CD14-positive monocyte (primary cell): ENCODE data around the gene CARM1. TPM values are rescaled to one million over a fixed set of nuclear protein-coding genes. Genes with fewer than 3 reads are reported as not detected.
"Not testable (repeated sequence)": the region's sequence is repeated elsewhere in the genome, so short reads cannot be mapped to it uniquely, and the experiment has no call there.

Experiments
- DNase-seq, 3 donors: peaks; one replicate each; pipeline ENCODE4 v3.0.0-alpha.2; 2011 to 2022
- H2AFZ ChIP-seq: 2 replicates; pipeline ENCODE4 v1.6.0; 2012; ENCODE audit warnings: mild to moderate bottlenecking, low read depth, low read length, inconsistent platforms; ENCODE audit not compliant: insufficient read depth, poor library complexity, severe bottlenecking
- H3K27ac ChIP-seq, 2 donors: 1 replicate in 1 of 2; 2 replicates in 1 of 2; pipeline ENCODE4 v1.5.1; 2012 to 2013; ENCODE audit warnings: low read length in 2 of 2, control low read depth in 1 of 2, inconsistent platforms in 1 of 2, low read depth in 1 of 2, mild to moderate bottlenecking in 1 of 2
- H3K27me3 ChIP-seq, 2 donors: one replicate each; pipeline versions ENCODE4 v1.6.0 to v1.6.1; 2011 to 2013; ENCODE audit warnings: low read length in 2 of 2; ENCODE audit not compliant: control insufficient read depth in 2 of 2, insufficient read depth in 2 of 2
- H3K36me3 ChIP-seq, 2 donors: replicated peaks in 1 of 2; 1 replicate in 1 of 2; 2 replicates in 1 of 2; pipeline versions ENCODE4 v1.5.1 to v1.6.1; 2012 to 2013; ENCODE audit warnings: low read length in 2 of 2, control low read depth in 1 of 2, inconsistent platforms in 1 of 2, mild to moderate bottlenecking in 1 of 2; ENCODE audit not compliant: insufficient read depth in 2 of 2, control insufficient read depth in 1 of 2
- H3K4me1 ChIP-seq, 2 donors: 1 replicate in 1 of 2; 2 replicates in 1 of 2; pipeline versions ENCODE4 v1.5.1 to v1.6.1; 2012 to 2013; ENCODE audit warnings: low read length in 2 of 2, control low read depth in 1 of 2, inconsistent platforms in 1 of 2, mild to moderate bottlenecking in 1 of 2, moderate library complexity in 1 of 2; ENCODE audit not compliant: insufficient read depth in 2 of 2, control insufficient read depth in 1 of 2
- H3K4me2 ChIP-seq: replicated peaks from 2 replicates; pipeline ENCODE3; 2012; ENCODE audit warnings: low read length, moderate library complexity, mild to moderate bottlenecking; ENCODE audit not compliant: poor library complexity, severe bottlenecking; ENCODE audit errors: extremely low read depth
- H3K4me3 ChIP-seq, 3 experiments: fragments of 200-600 bp in 1 of 3; sonication (generic) in 1 of 3; replicated peaks in 1 of 3; 1 replicate in 2 of 3; 2 replicates in 1 of 3; pipeline ENCODE4 v1.5.1; 2011 to 2013; ENCODE audit warnings: low read length in 3 of 3, mild to moderate bottlenecking in 3 of 3, control low read depth in 2 of 3, low read depth in 2 of 3, inconsistent platforms in 1 of 3, moderate library complexity in 1 of 3
- H3K79me2 ChIP-seq: 2 replicates; pipeline ENCODE4 v1.6.0; 2012; ENCODE audit warnings: mild to moderate bottlenecking, control low read depth, inconsistent platforms, low read length, moderate library complexity; ENCODE audit not compliant: insufficient read depth
- H3K9ac ChIP-seq: 2 replicates; pipeline ENCODE4 v1.6.0; 2017; ENCODE audit warnings: low read length, mild to moderate bottlenecking; ENCODE audit not compliant: insufficient read depth, poor library complexity, severe bottlenecking
- H3K9me3 ChIP-seq, 2 donors: replicated peaks in 1 of 2; 1 replicate in 1 of 2; 2 replicates in 1 of 2; pipeline versions ENCODE4 v1.5.1 to v1.6.1; 2012 to 2013; ENCODE audit warnings: low read length in 2 of 2, control low read depth in 1 of 2; ENCODE audit not compliant: control insufficient read depth in 1 of 2, insufficient read depth in 1 of 2
- H4K20me1 ChIP-seq: 2 replicates; pipeline ENCODE4 v1.6.0; 2012; ENCODE audit warnings: mild to moderate bottlenecking, low read length, control low read depth, moderate library complexity; ENCODE audit not compliant: insufficient read depth
- H3K27ac Mint-ChIP-seq, 7 donors: one replicate each; pipeline ENCODE4 v1.8.0; 2020; ENCODE audit warnings: mild to moderate bottlenecking in 7 of 7, mixed read lengths in 7 of 7, moderate library complexity in 6 of 7, inconsistent platforms in 2 of 7
- H3K27me3 Mint-ChIP-seq, 3 donors: one replicate each; pipeline ENCODE4 v1.8.0; 2021 to 2022; ENCODE audit warnings: low read depth in 3 of 3, mild to moderate bottlenecking in 3 of 3, mixed read lengths in 3 of 3, moderate library complexity in 3 of 3, inconsistent platforms in 1 of 3
- H3K36me3 Mint-ChIP-seq, 2 donors: one replicate each; pipeline ENCODE4 v1.8.0; 2020; ENCODE audit warnings: mixed read lengths in 2 of 2, inconsistent platforms in 1 of 2, mild to moderate bottlenecking in 1 of 2
- H3K4me1 Mint-ChIP-seq: one replicate; pipeline ENCODE4 v1.8.0; 2020; ENCODE audit warnings: mild to moderate bottlenecking, mixed read lengths
- H3K4me3 Mint-ChIP-seq, 2 donors: one replicate each; pipeline ENCODE4 v1.8.0; 2020; ENCODE audit warnings: mild to moderate bottlenecking in 2 of 2, mixed read lengths in 2 of 2, moderate library complexity in 1 of 2
- H3K9me3 Mint-ChIP-seq, 7 donors: one replicate each; pipeline ENCODE4 v1.8.0; 2020 to 2022; ENCODE audit warnings: mixed read lengths in 7 of 7, mild to moderate bottlenecking in 6 of 7, moderate library complexity in 6 of 7, inconsistent platforms in 2 of 7
- WGBS: methylation state at CpG from one replicate; pipeline ENCODE4 v1.1.5; 2013; ENCODE audit warnings: missing lambda C conversion rate; ENCODE audit not compliant: insufficient coverage; 5-methylcytosine and 5-hydroxymethylcytosine counted together
- intact Hi-C, 2 donors: fragments of 100-400 bp; cut with micrococcal nuclease; formaldehyde crosslinking; loops; one replicate each; pipeline versions ENCODE4 v1.15.0 to v1.15.1; 2023
- polyA plus RNA-seq, 3 donors: library from polyadenylated mRNA; depleted of rRNA in 1 of 3; unstranded in 2 of 3; stranded (reverse) in 1 of 3; fragments of 300-500 nt in 2 of 3; fragments of >200 nt in 1 of 3; fragmentation: Illumina TruSeq in 2 of 3; gene quantifications; 1 replicate in 2 of 3; 2 replicates in 1 of 3; pipeline ENCODE4 v1.2.3, GENCODE V29; 2012 to 2021
- TF ChIP-seq, protein P1 (sequence below): fragments of 200-600 bp; IDR thresholded peaks from one replicate; pipeline ENCODE4 v1.8.0; 2022; ENCODE audit warnings: antibody characterized with exemption, mild to moderate bottlenecking

CARM1 gene
- polyA plus RNA-seq, 3 donors = 0.17 to 26.3 (median 0.29) TPM

DNA sequence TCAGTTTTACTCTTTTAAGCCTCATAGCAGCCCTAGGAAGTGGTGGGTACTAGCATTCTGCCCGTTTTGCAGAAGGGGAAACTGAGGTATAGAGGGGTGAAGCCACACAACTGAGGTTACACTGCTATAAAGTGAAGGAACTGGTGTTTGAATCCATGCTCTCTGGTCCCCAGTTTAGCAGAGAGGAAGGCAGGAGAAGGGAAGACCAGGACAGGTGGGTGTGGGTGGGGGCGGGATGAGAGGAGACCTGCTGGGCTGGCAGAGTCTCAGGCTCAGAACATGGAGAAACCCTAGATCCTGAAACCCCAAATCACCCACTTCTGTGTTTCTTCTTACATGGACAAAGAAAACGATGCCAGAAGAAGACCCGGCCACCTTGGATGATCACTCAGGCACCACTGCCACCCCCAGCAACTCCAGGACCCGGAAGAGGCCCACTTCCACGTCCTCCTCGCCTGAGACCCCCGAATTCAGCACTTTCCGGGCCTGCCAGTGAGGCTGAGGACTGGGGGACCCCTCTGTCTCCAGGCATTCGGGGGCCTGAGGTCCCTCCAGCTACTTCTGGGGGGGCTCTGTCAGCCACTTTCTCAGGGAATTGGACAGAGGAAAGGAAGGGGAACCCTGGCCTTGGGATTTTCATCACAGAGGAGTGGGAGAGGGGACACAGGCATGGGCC, 2.3 kb upstream of the CARM1 start:
- peaks cover 25% of the 10 kb centered on the region for H4K20me1 ChIP-seq
- H3K79me2 ChIP-seq = peaks cover 25% of the 10 kb centered on the region
- no peak overlapping the region for H3K4me3 Mint-ChIP-seq
- peaks cover 46% of the 10 kb centered on the region for H3K4me1 Mint-ChIP-seq
- H3K4me3 ChIP-seq = no peak overlapping the region
- H3K36me3 ChIP-seq = peaks cover 14 to 21% of the 10 kb centered on the region in 2 donors
- H3K36me3 Mint-ChIP-seq = peaks cover 30 to 45% of the 10 kb centered on the region in 2 donors
- WGBS = 93% methylated on average over 8 of the region's 10 CpGs
- TF ChIP-seq, protein P1, sequence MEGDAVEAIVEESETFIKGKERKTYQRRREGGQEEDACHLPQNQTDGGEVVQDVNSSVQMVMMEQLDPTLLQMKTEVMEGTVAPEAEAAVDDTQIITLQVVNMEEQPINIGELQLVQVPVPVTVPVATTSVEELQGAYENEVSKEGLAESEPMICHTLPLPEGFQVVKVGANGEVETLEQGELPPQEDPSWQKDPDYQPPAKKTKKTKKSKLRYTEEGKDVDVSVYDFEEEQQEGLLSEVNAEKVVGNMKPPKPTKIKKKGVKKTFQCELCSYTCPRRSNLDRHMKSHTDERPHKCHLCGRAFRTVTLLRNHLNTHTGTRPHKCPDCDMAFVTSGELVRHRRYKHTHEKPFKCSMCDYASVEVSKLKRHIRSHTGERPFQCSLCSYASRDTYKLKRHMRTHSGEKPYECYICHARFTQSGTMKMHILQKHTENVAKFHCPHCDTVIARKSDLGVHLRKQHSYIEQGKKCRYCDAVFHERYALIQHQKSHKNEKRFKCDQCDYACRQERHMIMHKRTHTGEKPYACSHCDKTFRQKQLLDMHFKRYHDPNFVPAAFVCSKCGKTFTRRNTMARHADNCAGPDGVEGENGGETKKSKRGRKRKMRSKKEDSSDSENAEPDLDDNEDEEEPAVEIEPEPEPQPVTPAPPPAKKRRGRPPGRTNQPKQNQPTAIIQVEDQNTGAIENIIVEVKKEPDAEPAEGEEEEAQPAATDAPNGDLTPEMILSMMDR = no peak
- intact Hi-C loops = loop anchor here in 1 of 2 donors (5.0 kb wide), 1 partner anchor 87 kb away; no protein-coding TSS in a partner anchor
- peak overlapping the region in 4 of 7 donors; percentile 36 to 81 (median 66) for H3K27ac Mint-ChIP-seq
- peak overlapping the region; percentile 17 to 23 for H3K27ac ChIP-seq
- H2AFZ ChIP-seq = no peak overlapping the region
- peaks cover 48 to 67% of the 10 kb centered on the region in 2 donors for H3K4me1 ChIP-seq
- no peak for DNase-seq
- H3K9me3 ChIP-seq = no peaks in the 10 kb centered on the region
- peaks cover 0 to 8% of the 10 kb centered on the region in 2 donors for H3K27me3 ChIP-seq
- no peak overlapping the region for H3K9ac ChIP-seq
- no peak overlapping the region for H3K4me2 ChIP-seq
- H3K27me3 Mint-ChIP-seq = peaks cover 7 to 9% (median 7%) of the 10 kb centered on the region in 3 donors
- peaks cover 0 to 2% (median 0%) of the 10 kb centered on the region in 7 donors for H3K9me3 Mint-ChIP-seq

DNA sequence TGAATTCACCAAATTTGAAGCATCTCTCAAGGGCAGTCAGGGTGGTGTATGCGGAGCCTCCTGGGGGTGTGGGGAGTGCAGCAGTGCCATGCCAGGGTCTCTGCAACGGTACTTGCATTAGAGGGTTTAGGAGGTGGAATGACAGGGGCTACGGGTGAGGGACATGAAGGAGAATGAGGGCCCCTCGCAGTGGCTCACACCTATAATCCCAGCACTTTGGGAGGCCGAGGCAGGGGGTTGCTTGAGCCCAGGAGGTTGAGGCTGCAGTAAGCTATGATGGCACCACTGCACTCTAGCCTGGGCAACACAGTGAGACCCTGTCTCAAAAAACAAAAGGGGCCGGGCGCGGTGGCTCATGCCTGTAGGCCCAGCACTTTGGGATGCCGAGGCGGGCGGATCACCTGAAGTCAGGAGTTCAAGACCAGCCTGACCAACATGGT, 1.5 kb upstream of the CARM1 start:
- Histone ChIP-seq H3K79me2 (peaks cover 25% of the 10 kb centered on the region), H3K27ac (peak overlapping the region in 1 of 2 donors; percentile 23), H3K4me1 (peaks cover 40 to 59% of the 10 kb centered on the region in 2 donors), H4K20me1 (peaks cover 16% of the 10 kb centered on the region), H3K36me3 (peaks cover 14 to 20% of the 10 kb centered on the region in 2 donors)
- H3K27me3 Mint-ChIP-seq, H3K4me3 ChIP-seq, H3K9me3 Mint-ChIP-seq, H2AFZ ChIP-seq, DNase-seq, H3K9ac ChIP-seq, H3K9me3 ChIP-seq, H3K4me2 ChIP-seq, H3K27me3 ChIP-seq, H3K4me3 Mint-ChIP-seq: not testable (repeated sequence)
- H3K4me1 Mint-ChIP-seq = peaks cover 40% of the 10 kb centered on the region
- intact Hi-C loops = loop anchor here (5.0 to 10.0 kb wide), 3 partner anchors 33 to 88 kb away; partner anchors contain the start of genes TIMM29 (in 1 of the 2), TMED1 (in 1 of the 2) and YIPF2 (in 1 of the 2)
- H3K27ac Mint-ChIP-seq = peak overlapping the region; percentile 47 to 95 (median 87)
- H3K36me3 Mint-ChIP-seq = peaks cover 24 to 40% of the 10 kb centered on the region in 2 donors
- 94% methylated on average over 10 of the region's 11 CpGs for WGBS
